GM18517 (cell line): ENCODE measurements around the gene OSBPL3.
"Not testable (repeated sequence)": the region's sequence is repeated elsewhere in the genome, so short reads cannot be mapped to it uniquely, and the experiment has no call there.

Experiments
- ATAC-seq: cut with Tn5 transposase; IDR thresholded peaks from one replicate; pipeline ENCODE4 v1.9.1; 2021; ENCODE audit warnings: mild to moderate bottlenecking, moderate library complexity; ENCODE audit not compliant: unreplicated experiment

The OSBPL3 gene

DNA sequence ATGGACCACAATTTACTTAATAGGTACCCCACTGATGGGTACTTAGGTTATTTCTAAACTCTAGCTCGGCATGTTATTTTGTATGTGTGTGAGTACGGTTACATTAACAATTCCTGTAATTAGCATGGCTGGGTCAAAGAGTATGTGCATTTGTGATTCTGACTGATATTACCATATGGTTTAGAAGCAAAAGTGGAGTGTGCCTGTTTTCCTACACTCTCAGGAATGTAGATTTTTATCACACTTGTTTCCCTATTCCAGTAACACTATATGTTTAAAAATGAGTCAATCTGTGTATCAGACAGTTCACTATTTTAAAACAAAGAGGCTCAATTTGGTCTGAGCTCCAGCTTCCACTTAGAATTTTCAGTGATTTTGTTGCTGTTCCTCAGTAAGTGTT lies 178.1 kb downstream of the OSBPL3 start:
- no peak for ATAC-seq

DNA sequence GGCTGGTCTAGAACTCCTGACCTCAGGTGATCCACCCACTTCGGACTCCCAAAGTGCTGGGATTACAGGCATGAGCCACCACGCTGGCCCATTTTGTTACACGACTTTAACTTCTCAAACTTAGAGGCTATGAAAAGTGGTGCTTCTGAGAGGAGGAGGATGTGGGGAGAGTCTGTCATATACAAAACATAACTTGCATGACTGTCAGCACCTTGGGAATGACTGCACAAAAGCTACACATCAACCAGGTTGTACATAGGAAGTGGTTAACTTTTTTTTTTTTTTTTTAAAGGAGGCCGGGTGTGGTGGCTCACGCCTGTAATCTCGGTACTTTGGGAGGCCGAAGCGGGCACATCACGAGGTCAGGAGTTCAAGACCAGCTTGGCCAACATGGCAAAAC lies 179.3 kb downstream of the OSBPL3 start:
- no peak for ATAC-seq

- no peak for ATAC-seq
Observed at GRCh38 chr7:24800073-24800472, 179.9 kb downstream of the OSBPL3 start.

DNA sequence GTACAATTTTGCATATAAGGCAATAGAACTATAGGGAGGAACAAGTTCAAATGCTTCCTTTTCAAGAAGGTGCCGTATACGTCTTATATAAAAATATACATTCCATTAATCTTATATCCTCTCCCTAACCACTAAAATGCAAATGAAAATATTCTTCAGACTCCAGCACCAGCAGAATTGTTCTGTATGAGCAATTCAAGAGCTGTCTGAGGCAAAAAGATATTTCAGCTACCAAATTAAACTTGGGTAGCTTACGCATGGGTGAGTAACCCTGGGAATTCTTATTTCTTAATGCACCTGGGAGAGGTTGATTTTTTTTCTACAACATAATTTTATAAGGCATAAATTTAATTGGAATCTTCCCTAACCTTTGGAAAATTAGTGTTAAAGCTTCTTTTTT lies 180.5 kb downstream of the OSBPL3 start:
- ATAC-seq = no peak

- ATAC-seq = no peak
Observed at GRCh38 chr7:24798261-24798660, 181.7 kb downstream of the OSBPL3 start.

- ATAC-seq = no peak
Observed at GRCh38 chr7:24797270-24797669, 182.7 kb downstream of the OSBPL3 start.

DNA sequence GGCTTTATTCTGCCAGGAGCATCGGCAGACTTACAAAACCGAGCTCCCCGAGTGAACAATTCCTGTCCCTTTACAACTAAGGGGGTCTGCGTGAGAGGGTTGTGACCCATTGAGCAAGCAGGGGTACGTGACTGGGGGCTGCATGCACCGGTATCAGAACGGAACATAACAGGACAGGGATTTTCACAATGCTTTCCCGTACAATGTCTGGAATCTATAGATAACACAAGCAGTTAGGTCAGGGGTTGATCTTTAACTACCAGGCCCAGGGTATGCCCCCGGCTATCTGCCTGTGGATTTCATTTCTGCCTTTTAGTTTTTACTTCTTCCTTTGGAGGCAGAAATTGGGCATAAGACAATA lies 184.6 kb downstream of the OSBPL3 start:
- ATAC-seq = no peak

DNA sequence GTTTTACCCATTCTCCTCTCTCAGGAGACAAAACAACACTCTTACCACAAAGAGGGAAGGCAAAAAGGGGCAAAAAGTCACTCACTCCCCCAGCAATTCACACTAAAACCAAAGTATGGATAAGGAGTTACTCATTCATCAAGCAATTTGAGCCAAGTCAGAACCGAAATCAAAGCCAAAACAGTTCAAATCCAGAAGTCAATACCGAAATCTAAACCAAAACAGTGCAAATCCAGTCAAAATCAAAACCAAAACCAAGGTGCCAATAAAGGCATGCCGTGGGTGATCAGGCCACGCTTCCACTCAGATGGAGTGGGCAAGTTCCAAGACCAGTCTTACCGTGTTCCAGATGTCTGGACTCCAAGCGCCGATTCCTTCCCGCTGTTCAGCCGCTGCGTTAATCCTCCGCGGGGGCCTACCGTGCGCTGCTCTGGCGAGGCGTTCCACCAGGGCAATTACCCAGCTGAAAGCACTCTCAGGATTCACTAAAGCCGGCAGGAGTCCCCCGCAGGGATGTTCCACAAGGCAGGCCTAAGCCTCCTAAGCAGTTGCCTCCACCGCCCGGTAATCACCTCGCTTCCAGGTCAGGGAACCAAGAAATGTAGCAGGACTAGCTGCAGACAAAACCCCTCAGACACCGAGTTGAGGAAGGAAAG lies 185.1 kb downstream of the OSBPL3 start:
- ATAC-seq = not testable (repeated sequence)

- ATAC-seq = no peak
Observed at GRCh38 chr7:24793982-24794648, 185.9 kb downstream of the OSBPL3 start.

DNA sequence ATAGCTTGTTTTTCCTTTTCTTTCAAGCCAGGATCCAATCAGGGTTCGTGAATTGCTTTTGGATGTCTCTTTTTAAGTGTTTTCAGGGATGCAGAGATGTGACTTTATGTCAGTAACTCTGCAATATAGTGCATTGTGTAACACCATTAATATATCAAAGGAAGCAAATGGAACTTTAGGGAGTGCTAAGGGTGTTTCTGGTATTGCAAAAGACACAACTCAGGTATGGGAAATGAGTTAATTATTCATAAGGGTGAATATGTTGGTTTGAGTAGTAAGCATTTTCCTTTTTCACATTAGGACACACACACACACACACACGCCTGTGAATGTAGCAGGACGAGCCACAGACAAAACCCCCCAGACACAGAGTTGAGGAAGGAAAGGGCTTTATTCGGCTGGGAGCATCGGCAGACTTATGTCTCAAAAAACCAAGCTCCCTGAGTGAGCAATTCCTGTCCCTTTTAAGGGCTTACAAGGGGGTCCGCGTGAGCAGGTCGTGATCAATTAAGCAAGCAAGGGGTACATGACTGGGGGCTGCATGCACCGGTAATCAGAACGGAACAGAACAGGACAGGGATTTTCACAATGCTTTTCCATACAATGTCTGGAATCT lies 190.9 kb downstream of the OSBPL3 start:
- no peak for ATAC-seq

DNA sequence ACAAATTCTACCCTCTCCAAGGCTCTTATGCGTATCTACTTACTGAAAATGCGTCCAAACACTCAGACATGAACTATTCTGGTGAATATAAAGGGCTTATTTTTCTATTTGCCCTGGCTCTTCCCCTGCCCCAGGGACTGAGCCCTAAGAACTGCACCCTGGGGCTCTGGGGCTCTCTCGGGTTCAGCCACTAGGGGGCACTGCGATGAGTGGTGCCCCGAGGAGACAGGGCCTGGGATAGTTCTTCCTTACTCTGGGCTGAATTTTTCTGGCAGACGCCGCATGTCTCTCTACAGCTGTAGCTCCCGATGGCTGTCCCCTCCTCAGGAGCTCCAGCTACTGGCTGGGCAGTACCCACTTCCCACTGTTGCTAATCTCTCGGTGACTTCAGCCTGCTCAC lies 191.9 kb downstream of the OSBPL3 start:
- no peak for ATAC-seq

GRCh38 chr7:24786941-24787340 lies 193.0 kb downstream of the OSBPL3 start:
- no peak for ATAC-seq

- ATAC-seq = no peak
Observed at GRCh38 chr7:24786306-24786705, 193.7 kb downstream of the OSBPL3 start.

GRCh38 chr7:24784277-24784676 lies 195.7 kb downstream of the OSBPL3 start:
- ATAC-seq = no peak

- ATAC-seq = no peak
Observed at GRCh38 chr7:24783698-24784097, 196.3 kb downstream of the OSBPL3 start.

DNA sequence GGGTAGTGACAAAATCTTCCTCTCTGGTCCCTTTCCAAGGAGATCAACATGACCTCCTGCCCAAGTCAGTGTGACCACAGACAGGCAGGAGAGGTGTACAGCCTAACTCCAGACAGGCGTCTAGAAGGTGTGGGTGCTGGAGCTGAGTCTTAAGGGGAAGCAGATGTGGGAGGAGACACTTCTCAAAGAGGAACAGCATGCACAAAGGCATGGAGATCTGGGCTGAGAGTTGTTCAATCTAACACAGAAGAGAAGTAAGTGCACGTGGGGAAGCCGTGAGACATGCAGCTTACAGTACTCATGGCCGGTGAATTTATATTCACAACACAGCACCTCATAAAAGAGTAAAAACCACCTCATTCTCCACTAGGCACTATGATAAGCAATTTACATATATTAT lies 198.9 kb downstream of the OSBPL3 start:
- no peak for ATAC-seq

GRCh38 chr7:24779283-24779655 lies 200.7 kb downstream of the OSBPL3 start:
- no peak for ATAC-seq

- no peak for ATAC-seq
Observed at GRCh38 chr7:24778543-24779282, 201.3 kb downstream of the OSBPL3 start.

DNA sequence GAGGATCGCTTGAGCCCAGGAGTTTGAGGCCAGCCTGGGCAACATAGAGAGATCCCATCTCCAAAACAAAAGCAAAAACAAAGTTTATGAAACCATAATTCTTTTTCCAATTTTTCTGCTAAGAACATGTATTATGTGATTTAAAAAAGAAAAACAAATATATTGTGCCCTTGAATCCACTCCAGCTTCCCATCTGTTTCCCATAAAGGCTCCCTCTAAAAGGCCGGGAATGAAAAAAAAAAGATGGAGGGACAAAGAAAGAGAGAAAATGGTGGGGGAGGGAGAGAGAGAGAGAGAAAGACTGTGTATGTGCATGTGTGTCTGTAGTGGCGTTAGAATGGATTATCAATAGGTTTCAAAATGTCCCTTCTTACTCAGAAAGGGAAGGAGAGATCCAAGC lies 202.2 kb downstream of the OSBPL3 start:
- ATAC-seq = no peak

- ATAC-seq = no peak
Observed at GRCh38 chr7:24773646-24774045, 206.3 kb downstream of the OSBPL3 start.

GRCh38 chr7:24769851-24770250 lies 210.1 kb downstream of the OSBPL3 start:
- no peak for ATAC-seq
